Muscle of leg (tissue), 11 donors: Measurements from ENCODE around the gene DNAJA4. TPM values are rescaled to one million over a fixed set of nuclear protein-coding genes. Genes with fewer than 3 reads are reported as not detected.

Source experiments
- DNase-seq: peaks from one replicate; pipeline ENCODE4 v3.0.0; 2013
- H3K27ac ChIP-seq: one replicate; pipeline ENCODE4 v1.5.1; 2013; ENCODE audit warnings: mild to moderate bottlenecking, low read length, control low read depth
- H3K27me3 ChIP-seq: one replicate; pipeline ENCODE4 v1.6.1; 2013; ENCODE audit warnings: low read length; ENCODE audit not compliant: control insufficient read depth, insufficient read depth
- H3K36me3 ChIP-seq: one replicate; pipeline ENCODE4 v1.6.1; 2013; ENCODE audit warnings: low read length; ENCODE audit not compliant: control insufficient read depth, insufficient read depth
- H3K4me1 ChIP-seq: one replicate; pipeline ENCODE4 v1.6.1; 2013; ENCODE audit warnings: low read length; ENCODE audit not compliant: control insufficient read depth, insufficient read depth
- H3K4me3 ChIP-seq: one replicate; pipeline ENCODE4 v1.5.1; 2013; ENCODE audit warnings: low read length, control low read depth
- H3K9me3 ChIP-seq: replicated peaks from 2 replicates; pipeline ENCODE4 v1.6.1; 2013; ENCODE audit warnings: low read depth, low read length; ENCODE audit not compliant: control insufficient read depth
- WGBS: methylation state at CpG from one replicate; pipeline ENCODE4 v1.1.5; 2013; ENCODE audit warnings: missing lambda C conversion rate; ENCODE audit not compliant: insufficient coverage; 5-methylcytosine and 5-hydroxymethylcytosine counted together
- polyA plus RNA-seq, 8 donors: library from polyadenylated mRNA; unstranded; fragments of 120-200 nt; gene quantifications; one replicate each; pipeline versions ENCODE4 v1.2.1 to v1.2.3, GENCODE V29; 2013; ENCODE audit warnings: inconsistent platforms in 1 of 8, low replicate concordance in 1 of 8; ENCODE audit not compliant: insufficient read length in 8 of 8, insufficient read depth in 1 of 8
- total RNA-seq: library from RNA; stranded (reverse); fragments of 120-200 nt; gene quantifications from one replicate; pipeline ENCODE4 v1.2.4, GENCODE V29; 2013

DNAJA4 gene
- total and polyA plus RNA-seq, 9 donors = 27.8 to 103 (median 77.8) TPM

GRCh38 chr15:78272316-78272715, 8.0 kb downstream of the DNAJA4 start:
- Histone ChIP-seq H3K9me3 (no peaks in the 10 kb centered on the region), H3K4me1 (peaks cover 12% of the 10 kb centered on the region), H3K4me3 (no peak overlapping the region), H3K36me3 (peaks cover 26% of the 10 kb centered on the region), H3K27ac (no peak overlapping the region), H3K27me3 (no peaks in the 10 kb centered on the region)
- DNase-seq = no peak
- WGBS = 80% methylated on average over 1 of the region's 2 CpGs

GRCh38 chr15:78272776-78273175, 8.4 kb downstream of the DNAJA4 start:
- DNase-seq = no peak
- Histone ChIP-seq H3K4me3 (no peak overlapping the region), H3K36me3 (peaks cover 30% of the 10 kb centered on the region), H3K27ac (no peak overlapping the region), H3K9me3 (no peaks in the 10 kb centered on the region), H3K27me3 (no peaks in the 10 kb centered on the region), H3K4me1 (peaks cover 14% of the 10 kb centered on the region)
- WGBS = 100% methylated on average over 1 of the region's 3 CpGs

- DNase-seq = no peak
- Histone ChIP-seq H3K27ac (no peak overlapping the region), H3K27me3 (no peaks in the 10 kb centered on the region), H3K36me3 (peaks cover 46% of the 10 kb centered on the region), H3K4me1 (peaks cover 8% of the 10 kb centered on the region), H3K4me3 (no peak overlapping the region), H3K9me3 (no peaks in the 10 kb centered on the region)
- WGBS = no CpG with 5 or more reads among the region's 5 CpGs
Measured at GRCh38 chr15:78274994-78275393, 10.6 kb downstream of the DNAJA4 start.

- Histone ChIP-seq H3K9me3 (no peaks in the 10 kb centered on the region), H3K36me3 (peaks cover 55% of the 10 kb centered on the region), H3K4me3 (no peak overlapping the region), H3K27ac (peak overlapping the region; percentile 85), H3K4me1 (peaks cover 8% of the 10 kb centered on the region), H3K27me3 (no peaks in the 10 kb centered on the region)
- DNase-seq = peak; percentile 27
- 75% methylated on average over 3 of the region's 6 CpGs for WGBS
Measured at GRCh38 chr15:78276064-78276943, 11.9 kb downstream of the DNAJA4 start.

- Histone ChIP-seq H3K27ac (no peak overlapping the region), H3K9me3 (no peaks in the 10 kb centered on the region), H3K4me1 (peaks cover 10% of the 10 kb centered on the region), H3K36me3 (peaks cover 68% of the 10 kb centered on the region), H3K4me3 (no peak overlapping the region), H3K27me3 (no peaks in the 10 kb centered on the region)
- no peak for DNase-seq
- 90% methylated on average over 12 of the region's 13 CpGs for WGBS
Measured at GRCh38 chr15:78280319-78281072, 16.1 kb downstream of the DNAJA4 start.

GRCh38 chr15:78282324-78282723, 18.0 kb downstream of the DNAJA4 start:
- H3K27ac ChIP-seq = no peak overlapping the region
- peaks cover 71% of the 10 kb centered on the region for H3K36me3 ChIP-seq
- no peaks in the 10 kb centered on the region for H3K9me3 ChIP-seq
- 94% methylated on average over 1 of the region's 2 CpGs for WGBS
- no peaks in the 10 kb centered on the region for H3K27me3 ChIP-seq
- DNase-seq = no peak
- peaks cover 4% of the 10 kb centered on the region for H3K4me1 ChIP-seq
- H3K4me3 ChIP-seq = no peak overlapping the region

GRCh38 chr15:78284758-78285157, 20.4 kb downstream of the DNAJA4 start:
- H3K36me3 ChIP-seq = peaks cover 74% of the 10 kb centered on the region
- H3K27me3 ChIP-seq = no peaks in the 10 kb centered on the region
- peaks cover 2% of the 10 kb centered on the region for H3K4me1 ChIP-seq
- WGBS = 64% methylated on average over 4 of the region's 4 CpGs
- DNase-seq = no peak
- H3K9me3 ChIP-seq = no peaks in the 10 kb centered on the region
- H3K4me3 ChIP-seq = no peak overlapping the region
- no peak overlapping the region for H3K27ac ChIP-seq

GRCh38 chr15:78290222-78290621, 25.9 kb downstream of the DNAJA4 start:
- Histone ChIP-seq H3K36me3 (peaks cover 55% of the 10 kb centered on the region), H3K27me3 (no peaks in the 10 kb centered on the region), H3K4me3 (no peak overlapping the region), H3K9me3 (no peaks in the 10 kb centered on the region), H3K27ac (no peak overlapping the region), H3K4me1 (no peaks in the 10 kb centered on the region)
- no peak for DNase-seq
- WGBS = no CpG with 5 or more reads among the region's 3 CpGs

GRCh38 chr15:78291052-78291451, 26.7 kb downstream of the DNAJA4 start:
- H3K4me3 ChIP-seq = no peak overlapping the region
- DNase-seq = no peak
- no peaks in the 10 kb centered on the region for H3K9me3 ChIP-seq
- H3K4me1 ChIP-seq = no peaks in the 10 kb centered on the region
- no peak overlapping the region for H3K27ac ChIP-seq
- no CpG with 5 or more reads among the region's 2 CpGs for WGBS
- H3K36me3 ChIP-seq = peaks cover 55% of the 10 kb centered on the region
- no peaks in the 10 kb centered on the region for H3K27me3 ChIP-seq

- Histone ChIP-seq H3K36me3 (peaks cover 50% of the 10 kb centered on the region), H3K27ac (no peak overlapping the region), H3K4me1 (no peaks in the 10 kb centered on the region), H3K27me3 (no peaks in the 10 kb centered on the region), H3K9me3 (no peaks in the 10 kb centered on the region), H3K4me3 (no peak overlapping the region)
- WGBS = no CpG with 5 or more reads among the region's 2 CpGs
- no peak for DNase-seq
Measured at GRCh38 chr15:78291698-78292097, 27.3 kb downstream of the DNAJA4 start.
